HCT116 (cell line): ENCODE data around the gene STRADA.

ENCODE experiments used
- CTCF ChIP-seq, 3 experiments: fragments of 200-600 bp in 1 of 3; sonication (generic) in 1 of 3; IDR thresholded peaks in 2 of 3; conservative IDR thresholded peaks in 1 of 3; 2 replicates each; pipeline ENCODE4 v1.5.1; 2012 to 2017; ENCODE audit warnings: low read depth in 2 of 3, low read length in 2 of 3, antibody characterized with exemption in 1 of 3, borderline replicate concordance in 1 of 3, control low read depth in 1 of 3, mild to moderate bottlenecking in 1 of 3, mixed read lengths in 1 of 3, mixed run types in 1 of 3, moderate library complexity in 1 of 3; ENCODE audit not compliant: insufficient read depth in 1 of 3
- EGR1 ChIP-seq: IDR thresholded peaks from 2 replicates; pipeline ENCODE4 v1.6.1; 2012; ENCODE audit warnings: low read depth
- EZH2 ChIP-seq: fragments of 200-600 bp; sonication (generic); IDR thresholded peaks from 2 replicates; pipeline ENCODE4 v1.6.1; 2017; ENCODE audit warnings: antibody characterized with exemption, mixed run types
- EZH2phosphoT487 ChIP-seq: fragments of 200-600 bp; IDR thresholded peaks from 2 replicates; pipeline ENCODE4 v1.6.1; 2018; ENCODE audit warnings: antibody characterized with exemption, borderline replicate concordance
- MAX ChIP-seq: IDR thresholded peaks from 2 replicates; pipeline ENCODE4 v1.6.1; 2012
- POLR2A ChIP-seq: IDR thresholded peaks from 2 replicates; pipeline ENCODE4 v1.7.0; 2011; ENCODE audit warnings: borderline replicate concordance; ENCODE audit not compliant: insufficient read depth, insufficient read length; ENCODE audit errors: extremely low read depth
- POLR2AphosphoS5 ChIP-seq: IDR thresholded peaks from 2 replicates; pipeline ENCODE4 v1.6.1; 2011; ENCODE audit warnings: mild to moderate bottlenecking, low read depth, low read length, moderate library complexity
- RAD21 ChIP-seq: IDR thresholded peaks from 2 replicates; pipeline ENCODE4 v1.6.1; 2012; ENCODE audit warnings: low read depth, mild to moderate bottlenecking
- SIN3A ChIP-seq: IDR thresholded peaks from 2 replicates; pipeline ENCODE4 v1.6.1; 2012; ENCODE audit warnings: low read depth
- YY1 ChIP-seq: IDR thresholded peaks from 2 replicates; pipeline ENCODE4 v1.6.1; 2011; ENCODE audit warnings: low read length, low read depth, moderate library complexity, mild to moderate bottlenecking; ENCODE audit not compliant: insufficient replicate concordance; ENCODE audit errors: extremely low read depth
- ZFX ChIP-seq: fragments of 450-650 bp; IDR thresholded peaks from 2 replicates; pipeline ENCODE4 v1.6.1; 2017
- ZNF274 ChIP-seq: fragments of 200-500 bp; sonication (Bioruptor generic); IDR thresholded peaks from 2 replicates; pipeline ENCODE4 v1.6.1; 2014; ENCODE audit warnings: mild to moderate bottlenecking, low read depth, low read length, inconsistent platforms
- TF ChIP-seq, protein P1 (sequence below): IDR thresholded peaks from 2 replicates; pipeline ENCODE4 v1.6.1; 2012; ENCODE audit warnings: low read depth
- TF ChIP-seq, protein P2 (sequence below): IDR thresholded peaks from 2 replicates; pipeline ENCODE4 v1.6.1; 2011; ENCODE audit warnings: mild to moderate bottlenecking, low read length, moderate library complexity; ENCODE audit not compliant: insufficient replicate concordance; ENCODE audit errors: extremely low read depth

GRCh38 chr17:63685041-63685440 lies 56.6 kb downstream of the STRADA start:
- TF ChIP-seq CTCF (IDR thresholded peaks at IDR 0.05 in 2 of 3, conservative IDR thresholded peaks at IDR 0.05 in 1 of 3; ENCODE audit: borderline replicate concordance in 1 of 3, insufficient read depth in 1 of 3, low read depth in 2 of 3, low read length in 2 of 3), result no peak
- TF ChIP-seq EGR1, result no peak
- TF ChIP-seq RAD21, result no peak
- TF ChIP-seq POLR2AphosphoS5, result no peak
- no peak for TF ChIP-seq MAX
- no peak for TF ChIP-seq POLR2A
- no peak for TF ChIP-seq EZH2
- no peak for TF ChIP-seq EZH2phosphoT487
- no peak for TF ChIP-seq SIN3A
- TF ChIP-seq, protein P1, sequence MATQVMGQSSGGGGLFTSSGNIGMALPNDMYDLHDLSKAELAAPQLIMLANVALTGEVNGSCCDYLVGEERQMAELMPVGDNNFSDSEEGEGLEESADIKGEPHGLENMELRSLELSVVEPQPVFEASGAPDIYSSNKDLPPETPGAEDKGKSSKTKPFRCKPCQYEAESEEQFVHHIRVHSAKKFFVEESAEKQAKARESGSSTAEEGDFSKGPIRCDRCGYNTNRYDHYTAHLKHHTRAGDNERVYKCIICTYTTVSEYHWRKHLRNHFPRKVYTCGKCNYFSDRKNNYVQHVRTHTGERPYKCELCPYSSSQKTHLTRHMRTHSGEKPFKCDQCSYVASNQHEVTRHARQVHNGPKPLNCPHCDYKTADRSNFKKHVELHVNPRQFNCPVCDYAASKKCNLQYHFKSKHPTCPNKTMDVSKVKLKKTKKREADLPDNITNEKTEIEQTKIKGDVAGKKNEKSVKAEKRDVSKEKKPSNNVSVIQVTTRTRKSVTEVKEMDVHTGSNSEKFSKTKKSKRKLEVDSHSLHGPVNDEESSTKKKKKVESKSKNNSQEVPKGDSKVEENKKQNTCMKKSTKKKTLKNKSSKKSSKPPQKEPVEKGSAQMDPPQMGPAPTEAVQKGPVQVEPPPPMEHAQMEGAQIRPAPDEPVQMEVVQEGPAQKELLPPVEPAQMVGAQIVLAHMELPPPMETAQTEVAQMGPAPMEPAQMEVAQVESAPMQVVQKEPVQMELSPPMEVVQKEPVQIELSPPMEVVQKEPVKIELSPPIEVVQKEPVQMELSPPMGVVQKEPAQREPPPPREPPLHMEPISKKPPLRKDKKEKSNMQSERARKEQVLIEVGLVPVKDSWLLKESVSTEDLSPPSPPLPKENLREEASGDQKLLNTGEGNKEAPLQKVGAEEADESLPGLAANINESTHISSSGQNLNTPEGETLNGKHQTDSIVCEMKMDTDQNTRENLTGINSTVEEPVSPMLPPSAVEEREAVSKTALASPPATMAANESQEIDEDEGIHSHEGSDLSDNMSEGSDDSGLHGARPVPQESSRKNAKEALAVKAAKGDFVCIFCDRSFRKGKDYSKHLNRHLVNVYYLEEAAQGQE, result no peak
- TF ChIP-seq, protein P2, sequence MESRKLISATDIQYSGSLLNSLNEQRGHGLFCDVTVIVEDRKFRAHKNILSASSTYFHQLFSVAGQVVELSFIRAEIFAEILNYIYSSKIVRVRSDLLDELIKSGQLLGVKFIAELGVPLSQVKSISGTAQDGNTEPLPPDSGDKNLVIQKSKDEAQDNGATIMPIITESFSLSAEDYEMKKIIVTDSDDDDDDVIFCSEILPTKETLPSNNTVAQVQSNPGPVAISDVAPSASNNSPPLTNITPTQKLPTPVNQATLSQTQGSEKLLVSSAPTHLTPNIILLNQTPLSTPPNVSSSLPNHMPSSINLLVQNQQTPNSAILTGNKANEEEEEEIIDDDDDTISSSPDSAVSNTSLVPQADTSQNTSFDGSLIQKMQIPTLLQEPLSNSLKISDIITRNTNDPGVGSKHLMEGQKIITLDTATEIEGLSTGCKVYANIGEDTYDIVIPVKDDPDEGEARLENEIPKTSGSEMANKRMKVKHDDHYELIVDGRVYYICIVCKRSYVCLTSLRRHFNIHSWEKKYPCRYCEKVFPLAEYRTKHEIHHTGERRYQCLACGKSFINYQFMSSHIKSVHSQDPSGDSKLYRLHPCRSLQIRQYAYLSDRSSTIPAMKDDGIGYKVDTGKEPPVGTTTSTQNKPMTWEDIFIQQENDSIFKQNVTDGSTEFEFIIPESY, result no peak
- TF ChIP-seq ZFX, result no peak
- no peak for TF ChIP-seq ZNF274
- TF ChIP-seq YY1, result no peak
